GM18499 (cell line): ENCODE data around the gene OR51B4.
"Not testable (repeated sequence)": the region's sequence is repeated elsewhere in the genome, so short reads cannot be mapped to it uniquely, and the experiment has no call there.

Experiments
- ATAC-seq: cut with Tn5 transposase; IDR thresholded peaks from one replicate; pipeline ENCODE4 v1.9.1; 2021; ENCODE audit warnings: moderate number of reproducible peaks; ENCODE audit not compliant: insufficient read depth, unreplicated experiment

OR51B4 gene

DNA sequence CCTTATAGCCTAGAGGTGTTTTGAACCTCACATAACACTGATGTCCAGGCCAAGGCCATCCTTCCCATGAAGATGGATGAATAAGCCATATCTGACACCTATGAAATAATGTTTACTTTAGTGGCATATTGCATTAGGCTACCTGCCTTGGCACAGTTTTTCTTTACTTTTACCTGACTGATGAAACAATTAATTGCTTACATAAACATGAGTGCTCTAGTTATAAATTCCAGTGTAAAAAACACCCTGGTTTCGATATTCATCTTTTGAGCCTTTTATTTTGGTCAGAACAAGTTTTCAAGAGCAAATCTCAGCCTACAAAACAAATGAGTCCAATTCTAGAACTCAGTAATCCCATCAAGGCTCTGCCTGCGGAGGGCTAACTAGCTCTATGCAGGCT is 25.0 kb downstream of the OR51B4 start:
- ATAC-seq, result no peak

DNA sequence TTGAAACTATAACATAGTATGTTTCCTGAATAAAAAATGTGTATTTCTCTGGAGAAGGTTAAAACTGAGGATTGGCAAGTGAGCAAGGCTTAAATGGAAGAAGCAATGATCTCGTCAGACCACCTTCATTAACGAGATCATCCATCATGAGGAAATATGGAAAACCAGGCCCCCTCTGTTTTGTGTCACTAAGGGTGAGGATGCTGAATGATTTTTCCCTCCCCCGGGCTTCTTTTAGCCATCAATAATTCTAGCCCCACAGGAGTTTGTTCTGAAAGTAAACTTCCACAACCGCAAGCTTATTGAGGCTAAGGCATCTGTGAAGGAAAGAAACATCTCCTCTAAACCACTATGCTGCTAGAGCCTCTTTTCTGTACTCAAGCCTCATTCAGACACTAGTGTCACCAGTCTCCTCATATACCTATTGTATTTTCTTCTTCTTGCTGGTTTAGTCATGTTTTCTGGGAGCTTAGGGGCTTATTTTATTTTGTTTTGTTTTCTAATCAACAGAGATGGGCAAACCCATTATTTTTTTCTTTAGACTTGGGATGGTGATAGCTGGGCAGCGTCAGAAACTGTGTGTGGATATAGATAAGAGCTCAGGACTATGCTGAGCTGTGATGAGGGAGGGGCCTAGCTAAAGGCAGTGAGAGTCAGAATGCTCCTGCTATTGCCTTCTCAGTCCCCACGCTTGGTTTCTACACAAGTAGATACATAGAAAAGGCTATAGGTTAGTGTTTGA is 26.2 kb downstream of the OR51B4 start:
- no peak for ATAC-seq

DNA sequence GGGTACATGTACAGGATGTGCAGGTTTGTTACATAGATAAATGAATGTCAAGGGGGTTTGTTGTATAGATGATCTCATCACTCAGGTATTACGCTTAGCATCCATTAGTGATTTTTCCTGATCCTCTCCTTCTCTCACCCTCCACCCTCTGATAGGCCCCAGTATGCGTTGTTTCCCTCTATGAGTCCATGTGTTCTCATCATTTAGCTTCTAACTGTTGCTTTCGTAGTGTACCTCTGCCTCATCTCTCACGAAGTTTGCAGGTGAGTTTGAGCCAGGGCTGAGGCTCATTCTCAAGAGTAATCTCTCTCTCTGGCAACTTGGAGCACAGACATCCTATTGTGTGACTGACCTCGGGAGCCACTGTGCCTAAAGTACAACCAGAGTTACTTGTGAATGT is 27.4 kb downstream of the OR51B4 start:
- no peak for ATAC-seq

DNA sequence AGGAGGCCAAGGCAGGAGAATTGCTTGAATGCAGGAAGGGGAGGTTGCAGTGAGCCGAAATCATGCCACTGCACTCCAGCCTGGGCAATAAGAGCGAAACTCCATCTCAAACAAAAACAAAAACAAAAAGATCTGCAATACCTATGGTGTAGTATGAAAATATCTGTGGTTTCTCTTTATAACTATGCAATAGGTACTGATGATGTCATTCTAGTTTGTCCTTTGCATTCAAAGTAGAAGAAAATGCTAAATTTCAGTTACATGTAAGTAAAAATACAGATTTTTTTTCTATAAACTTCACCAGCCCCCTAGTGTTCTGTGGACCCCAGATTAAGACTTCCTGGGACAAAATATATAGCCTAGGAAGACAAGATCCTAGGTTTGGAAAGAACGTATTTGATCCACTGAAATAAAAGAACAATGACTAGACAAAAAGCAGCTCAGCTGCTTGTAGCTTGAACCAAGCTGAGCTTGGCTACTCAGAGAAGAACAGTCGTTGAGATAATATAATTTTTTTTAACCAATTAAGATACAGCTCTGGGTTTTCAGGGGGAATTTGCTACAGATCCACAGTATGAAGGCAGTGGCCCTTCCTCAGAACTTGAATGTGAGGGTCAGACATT is 29.2 kb downstream of the OR51B4 start:
- no peak for ATAC-seq

DNA sequence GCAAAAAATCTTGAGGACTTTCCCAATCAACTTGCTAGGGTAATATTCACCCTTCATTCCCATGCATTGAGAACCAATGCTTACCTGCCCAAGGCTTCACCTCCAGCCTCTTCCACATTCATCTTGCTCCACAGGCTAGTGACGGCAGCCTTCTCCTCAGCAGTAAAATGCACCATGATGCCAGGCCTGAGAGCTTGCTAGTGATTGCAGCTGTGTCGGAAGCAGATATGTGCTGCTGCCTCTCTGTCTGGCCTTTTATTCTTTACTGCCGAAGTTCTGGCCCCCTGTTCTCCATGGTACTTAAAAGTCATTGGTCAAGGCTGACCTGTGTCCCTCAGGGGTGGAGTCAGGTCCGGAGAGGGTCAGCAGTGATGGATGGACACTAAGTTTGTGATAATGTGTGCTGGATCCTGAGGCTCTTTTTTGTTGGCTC is 32.0 kb downstream of the OR51B4 start, which contains the start of gene HBE1:
HBE1 (minus strand) TSS at position 231 of the 433 bp plus-strand sequence; CDS start at position 176, 55 bp downstream.
- ATAC-seq, result no peak

DNA sequence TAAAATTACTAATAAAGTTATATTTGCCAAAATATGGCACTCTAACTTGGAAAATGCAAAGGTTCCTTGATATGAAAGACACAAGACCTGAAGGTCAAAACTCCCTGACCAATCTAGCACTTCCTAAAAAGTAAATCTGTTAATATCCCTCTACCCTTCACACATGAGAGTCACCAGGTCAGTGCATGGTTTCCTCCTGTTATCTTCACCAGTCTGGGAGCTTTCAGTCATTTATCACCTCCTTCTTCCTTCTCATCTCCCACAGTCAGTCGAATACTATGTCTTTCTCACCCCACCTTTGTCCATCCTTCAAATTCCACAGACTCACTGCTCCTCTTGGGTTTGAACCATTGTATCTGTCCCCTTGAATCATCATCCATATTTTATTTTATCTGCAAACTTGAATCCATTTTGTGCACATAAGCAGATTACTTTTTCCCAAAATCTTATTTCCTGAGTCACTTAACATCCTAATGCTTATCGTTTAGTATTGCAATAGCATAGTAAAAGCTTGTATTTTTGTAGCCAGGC is 34.6 kb downstream of the OR51B4 start:
- ATAC-seq, result no peak

DNA sequence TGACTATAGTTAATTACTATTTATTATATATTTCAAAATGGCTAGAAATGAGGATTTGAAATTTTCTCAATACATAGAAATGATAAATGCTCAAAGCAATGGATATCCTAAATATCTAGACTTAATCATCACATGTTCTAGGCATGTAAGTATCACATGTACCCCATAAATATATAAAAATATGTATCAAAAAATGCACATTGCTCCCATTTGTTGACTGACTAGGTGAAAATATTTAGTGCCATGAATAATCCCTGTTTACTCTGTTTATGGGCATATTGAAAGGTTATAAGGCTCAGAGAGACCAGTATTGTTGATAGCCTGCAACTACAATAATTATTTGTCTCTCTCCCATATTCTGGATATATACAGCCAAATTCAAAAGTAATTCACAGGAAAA is 35.1 kb downstream of the OR51B4 start:
- ATAC-seq, result no peak

DNA sequence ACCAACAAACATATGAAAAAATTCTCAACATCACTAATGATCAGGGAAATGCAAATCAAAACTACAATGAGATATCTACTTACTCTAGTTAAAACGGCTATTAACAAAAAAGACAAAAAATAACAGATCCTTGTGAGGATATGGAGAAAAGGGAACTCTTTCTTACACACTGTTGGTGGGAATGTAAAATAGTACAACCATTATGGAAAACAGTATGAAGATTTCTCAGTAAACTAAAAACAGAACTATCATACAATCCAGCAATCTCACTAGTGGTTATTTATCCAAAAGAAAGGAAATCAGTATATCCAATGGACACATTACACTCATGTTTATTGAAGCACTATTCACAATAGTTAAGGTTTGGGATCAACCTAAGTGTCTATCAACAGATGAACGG is 35.9 kb downstream of the OR51B4 start:
- no peak for ATAC-seq

DNA sequence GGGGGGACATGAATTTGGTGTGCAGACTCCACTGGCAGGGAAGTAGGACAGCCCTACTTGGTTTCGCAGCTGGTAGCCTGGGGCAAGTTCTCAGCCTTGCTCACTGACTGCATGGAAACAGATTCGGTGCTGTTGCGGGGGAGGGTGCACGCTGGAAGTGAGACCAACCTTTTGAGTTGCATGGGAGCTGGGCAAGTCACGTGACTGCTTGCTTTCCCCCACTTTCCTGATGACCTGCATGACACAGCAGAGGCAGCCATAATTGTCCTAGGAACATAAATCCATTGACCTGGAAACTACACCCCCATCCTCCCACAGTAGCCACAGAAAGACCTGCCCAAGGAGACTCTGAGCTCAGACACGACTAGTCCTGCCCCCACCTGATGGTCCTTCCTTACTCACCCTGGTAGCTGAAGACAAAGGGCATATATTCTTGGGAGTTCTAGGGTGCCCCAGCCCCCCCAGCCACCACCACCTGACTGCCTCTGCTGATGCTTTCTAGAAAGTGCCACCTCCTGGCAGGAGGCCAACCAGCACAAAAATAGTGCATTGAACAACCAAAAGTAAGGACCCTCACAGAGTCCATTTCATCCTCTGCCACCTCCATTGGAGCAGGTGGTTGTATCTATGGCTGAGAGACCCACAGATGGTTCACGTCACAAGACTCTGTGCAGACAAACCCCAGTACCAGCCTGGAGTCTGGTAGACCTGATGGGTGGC is 43.0 kb downstream of the OR51B4 start:
- no peak for ATAC-seq

DNA sequence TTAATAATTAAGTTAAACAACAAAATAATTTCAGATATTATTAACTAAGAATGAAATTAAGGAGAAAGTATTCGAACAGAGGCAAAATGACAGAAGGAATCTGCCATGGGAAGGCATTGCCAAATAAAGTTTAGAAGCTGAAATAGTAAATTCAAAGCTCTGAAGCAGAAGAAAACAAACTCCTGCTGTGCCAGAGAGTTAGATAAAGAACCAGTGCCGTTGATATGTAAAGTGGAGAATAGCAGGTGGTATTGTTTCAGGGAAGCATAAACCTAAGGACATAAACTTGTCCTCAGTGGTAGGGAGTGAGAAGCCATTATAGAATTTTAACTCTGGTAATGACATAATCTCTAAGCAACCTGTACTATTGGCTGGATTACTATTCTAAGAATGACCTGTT is 44.5 kb downstream of the OR51B4 start:
- ATAC-seq, result no peak

DNA sequence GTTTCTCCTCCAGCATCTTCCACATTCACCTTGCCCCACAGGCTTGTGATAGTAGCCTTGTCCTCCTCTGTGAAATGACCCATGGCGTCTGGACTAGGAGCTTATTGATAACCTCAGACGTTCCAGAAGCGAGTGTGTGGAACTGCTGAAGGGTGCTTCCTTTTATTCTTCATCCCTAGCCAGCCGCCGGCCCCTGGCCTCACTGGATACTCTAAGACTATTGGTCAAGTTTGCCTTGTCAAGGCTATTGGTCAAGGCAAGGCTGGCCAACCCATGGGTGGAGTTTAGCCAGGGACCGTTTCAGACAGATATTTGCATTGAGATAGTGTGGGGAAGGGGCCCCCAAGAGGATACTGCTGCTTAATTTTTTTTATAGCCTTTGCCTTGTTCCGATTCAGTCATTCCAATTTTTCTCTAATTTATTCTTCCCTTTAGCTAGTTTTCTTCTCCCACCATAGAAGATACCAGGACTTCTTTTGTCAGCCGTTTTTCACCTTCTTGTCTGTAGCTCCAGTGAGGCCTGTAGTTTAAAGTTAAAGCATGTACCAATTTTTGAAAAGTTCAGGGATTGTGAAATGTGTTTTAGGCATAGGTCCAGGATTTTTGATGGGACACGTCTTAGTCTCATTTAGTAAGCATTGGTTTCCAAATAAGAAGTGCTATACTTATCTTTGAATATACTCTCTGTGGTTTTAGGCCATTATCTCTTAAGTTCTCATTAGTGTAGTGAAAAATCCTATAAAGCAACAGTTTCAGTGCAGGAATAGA is 46.9 kb downstream of the OR51B4 start, which contains the start of gene HBG2:
HBG2 (minus strand) TSS at position 136 of the 768 bp plus-strand sequence; CDS start at position 83, 53 bp downstream.
- ATAC-seq, result not testable (repeated sequence)

DNA sequence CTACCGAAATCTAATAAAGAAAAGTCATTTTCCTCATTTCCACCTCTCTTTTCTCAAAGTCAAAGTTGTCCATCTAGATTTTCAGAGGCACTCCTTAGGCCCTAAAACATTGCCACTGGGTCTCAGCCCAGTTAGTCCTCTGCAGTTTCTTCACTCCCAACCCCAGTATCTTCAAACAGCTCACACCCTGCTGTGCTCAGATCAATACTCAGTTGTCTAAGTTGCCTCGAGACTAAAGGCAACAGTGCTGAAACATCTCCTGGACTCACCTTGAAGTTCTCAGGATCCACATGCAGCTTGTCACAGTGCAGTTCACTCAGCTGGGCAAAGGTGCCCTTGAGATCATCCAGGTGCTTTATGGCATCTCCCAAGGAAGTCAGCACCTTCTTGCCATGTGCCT is 47.7 kb downstream of the OR51B4 start:
- not testable (repeated sequence) for ATAC-seq

DNA sequence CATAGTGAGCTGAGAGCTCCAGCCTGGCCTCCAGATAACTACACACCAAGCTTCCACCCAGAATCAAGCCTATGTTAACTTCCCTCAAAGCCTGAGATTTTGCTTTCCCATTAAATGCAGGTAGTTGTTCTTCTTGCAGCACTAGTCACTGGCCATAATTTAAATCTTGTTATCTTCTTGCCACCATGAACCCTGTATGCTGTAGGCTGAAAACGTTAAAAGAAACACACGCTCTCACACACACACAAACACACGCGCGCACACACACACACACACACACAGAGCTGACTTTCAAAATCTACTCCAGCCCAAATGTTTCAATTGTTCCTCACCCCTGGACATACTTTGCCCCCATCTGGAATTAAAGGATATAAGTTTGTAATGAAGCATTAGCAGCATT is 48.3 kb downstream of the OR51B4 start:
- ATAC-seq, result not testable (repeated sequence)

DNA sequence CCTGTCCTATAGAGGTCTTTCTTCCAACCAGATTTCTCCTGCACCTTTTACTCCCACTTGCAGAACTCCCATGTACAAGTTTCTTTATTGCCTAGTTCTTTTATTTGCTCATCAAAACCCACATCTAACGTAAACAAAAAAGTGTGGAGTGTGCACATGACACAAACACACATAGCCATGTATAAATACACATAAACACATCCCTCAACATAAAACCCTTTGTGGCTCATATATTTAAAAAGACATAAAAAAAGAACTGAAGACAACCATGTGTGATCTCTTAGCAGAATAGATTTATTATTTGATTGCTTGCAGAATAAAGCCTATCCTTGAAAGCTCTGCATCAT is 48.9 kb downstream of the OR51B4 start:
- ATAC-seq, result no peak

DNA sequence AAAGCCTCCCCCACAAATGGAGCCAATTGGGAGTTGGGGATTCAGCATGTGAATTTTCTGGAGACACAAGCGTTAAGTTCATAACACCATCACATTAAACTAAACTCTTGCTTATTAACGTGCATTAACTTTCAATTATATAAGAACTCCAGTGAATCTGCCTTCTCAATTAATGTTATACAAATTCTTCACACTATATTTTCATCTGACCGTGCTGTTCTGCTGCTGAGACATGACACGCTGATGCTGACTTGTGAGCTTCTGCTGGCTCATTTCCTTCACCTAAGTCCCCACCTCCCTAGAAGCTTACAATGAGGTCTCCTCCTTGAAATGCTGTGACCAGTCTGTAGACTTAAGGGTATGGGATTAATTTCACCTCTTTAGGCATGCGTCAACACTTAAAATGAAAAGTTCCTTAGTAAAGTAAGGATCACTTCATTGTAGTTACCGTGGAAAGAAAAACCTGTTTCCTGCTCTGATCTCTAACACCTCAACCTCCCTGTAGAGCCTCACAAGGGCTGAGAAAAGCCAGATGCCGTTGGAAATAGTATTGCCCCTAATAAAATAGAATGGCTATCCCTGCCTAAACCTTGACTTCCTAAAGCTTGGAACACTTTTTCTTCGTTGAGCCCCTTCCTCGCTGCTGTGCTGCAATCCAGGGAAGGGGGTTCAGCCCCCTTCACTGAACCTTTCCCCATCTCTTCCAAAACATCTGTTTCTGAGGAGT is 49.4 kb downstream of the OR51B4 start:
- ATAC-seq, result no peak

DNA sequence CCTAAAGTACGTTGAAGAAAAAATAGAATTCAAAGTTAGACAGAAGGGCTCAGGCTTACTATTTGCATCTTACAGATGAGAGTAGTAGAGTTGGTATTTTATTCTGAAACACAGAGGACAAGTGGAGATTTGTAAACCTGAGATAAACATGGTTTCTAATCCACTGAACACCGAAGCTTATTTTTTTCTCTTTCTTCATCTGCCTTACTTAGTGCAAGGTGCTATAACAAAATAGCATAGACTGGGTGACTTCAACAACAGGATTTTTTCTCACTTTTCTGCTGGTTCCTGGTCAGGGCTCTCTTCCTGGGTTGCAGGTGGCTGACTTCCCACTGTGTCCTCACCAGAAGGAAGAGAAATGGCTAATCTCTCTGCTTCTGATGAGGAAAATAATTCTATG is 50.0 kb downstream of the OR51B4 start:
- ATAC-seq, result no peak
